GM10847 (cell line): Measurements from ENCODE around the gene EPYC.

Source experiments
- POLR2A ChIP-seq: IDR thresholded peaks from 2 replicates; pipeline ENCODE4 v1.6.1; 2011; ENCODE audit not compliant: insufficient read length; ENCODE audit errors: extremely low read depth

The EPYC gene

GRCh38 chr12:91004872-91005271 is at the start of gene EPYC:
Gene EPYC, minus strand, starts transcription at chr12:91004972. Its CDS starts 2,407 bp downstream, at chr12:91002565.
- no peak for TF ChIP-seq POLR2A

- no peak for TF ChIP-seq POLR2A
Measured at GRCh38 chr12:91053951-91054715, 49.4 kb upstream of the EPYC start.

GRCh38 chr12:91052026-91052425 is 47.3 kb upstream of the EPYC start:
- TF ChIP-seq POLR2A, result no peak

GRCh38 chr12:91044586-91044985 is 39.8 kb upstream of the EPYC start:
- TF ChIP-seq POLR2A, result no peak

GRCh38 chr12:91043408-91043807 is 38.6 kb upstream of the EPYC start:
- TF ChIP-seq POLR2A, result no peak

GRCh38 chr12:91040096-91040755 is 35.5 kb upstream of the EPYC start:
- no peak for TF ChIP-seq POLR2A

GRCh38 chr12:91037276-91037675 is 32.5 kb upstream of the EPYC start:
- no peak for TF ChIP-seq POLR2A

- TF ChIP-seq POLR2A, result no peak
Measured at GRCh38 chr12:91033251-91033650, 28.5 kb upstream of the EPYC start.

GRCh38 chr12:91023326-91024004 is 18.7 kb upstream of the EPYC start:
- TF ChIP-seq POLR2A, result no peak

GRCh38 chr12:91021076-91021475 is 16.3 kb upstream of the EPYC start:
- no peak for TF ChIP-seq POLR2A

GRCh38 chr12:91019455-91019854 is 14.7 kb upstream of the EPYC start:
- TF ChIP-seq POLR2A, result no peak

GRCh38 chr12:91017511-91018263 is 12.9 kb upstream of the EPYC start:
- no peak for TF ChIP-seq POLR2A

GRCh38 chr12:91017043-91017442 is 12.3 kb upstream of the EPYC start:
- TF ChIP-seq POLR2A, result no peak

- TF ChIP-seq POLR2A, result no peak
Measured at GRCh38 chr12:91009319-91009950, 4.7 kb upstream of the EPYC start.
